Stomach smooth muscle (tissue), 2 donors: ENCODE results near the gene CYTL1.
"Not testable (repeated sequence)": the region's sequence is repeated elsewhere in the genome, so short reads cannot be mapped to it uniquely, and the experiment has no call there.

Experiments
- H3K27ac ChIP-seq: one replicate; pipeline ENCODE4 v1.7.0; 2013; ENCODE audit warnings: mild to moderate bottlenecking, low read length, inconsistent platforms
- H3K27me3 ChIP-seq, 2 donors: one replicate each; pipeline ENCODE4 v1.7.0; 2013; ENCODE audit warnings: low read length in 2 of 2; ENCODE audit not compliant: insufficient read depth in 2 of 2, control insufficient read depth in 1 of 2
- H3K36me3 ChIP-seq, 2 donors: one replicate each; pipeline ENCODE4 v1.7.0; 2013; ENCODE audit warnings: low read length in 2 of 2; ENCODE audit not compliant: control insufficient read depth in 2 of 2, insufficient read depth in 2 of 2
- H3K4me1 ChIP-seq: one replicate; pipeline ENCODE4 v1.7.0; 2013; ENCODE audit warnings: low read length; ENCODE audit not compliant: control insufficient read depth, insufficient read depth
- H3K4me3 ChIP-seq, 2 donors: one replicate each; pipeline ENCODE4 v1.7.0; 2013; ENCODE audit warnings: low read length in 2 of 2
- H3K9ac ChIP-seq, 2 donors: one replicate each; pipeline ENCODE4 v1.7.0; 2013; ENCODE audit warnings: low read length in 2 of 2, mild to moderate bottlenecking in 1 of 2
- H3K9me3 ChIP-seq, 2 donors: one replicate each; pipeline ENCODE4 v1.7.0; 2013; ENCODE audit warnings: low read length in 2 of 2; ENCODE audit not compliant: control insufficient read depth in 2 of 2
- donor health status: healthy.
- donor health status: Pancreatic carcinoma.

CYTL1 gene

GRCh38 chr4:5019274-5019673 lies at the start of gene CYTL1:
Gene CYTL1 (minus strand): TSS chr4:5019458. CDS start chr4:5019445, 13 bp downstream.
- peak within 1 kb of the TSS in 1 of 2 donors; percentile 47 for H3K4me3 ChIP-seq
- H3K9ac ChIP-seq = no peak within 1 kb of the TSS
- no peak within 1 kb of the TSS for H3K27ac ChIP-seq
- peaks cover 0 to 7% of the 10 kb centered on the region in 2 donors for H3K9me3 ChIP-seq
- H3K4me1 ChIP-seq = peaks cover 3% of the 10 kb centered on the region
- peaks cover 9 to 14% of the 10 kb centered on the region in 2 donors for H3K27me3 ChIP-seq
- H3K36me3 ChIP-seq = no peaks in the 10 kb centered on the region

- H3K27me3 ChIP-seq = no peaks in the 10 kb centered on the region
- H3K9me3 ChIP-seq = no peaks in the 10 kb centered on the region
- H3K4me3 ChIP-seq = no peak overlapping the region
- H3K9ac ChIP-seq = no peak overlapping the region
- H3K4me1 ChIP-seq = no peaks in the 10 kb centered on the region
- H3K27ac ChIP-seq = no peak overlapping the region
- no peaks in the 10 kb centered on the region for H3K36me3 ChIP-seq
These were observed 48.6 kb upstream of the CYTL1 start for GRCh38 chr4:5067908-5068307.

- H3K4me1 ChIP-seq, H3K4me3 ChIP-seq, H3K27me3 ChIP-seq, H3K9ac ChIP-seq, H3K9me3 ChIP-seq, H3K27ac ChIP-seq, H3K36me3 ChIP-seq: not testable (repeated sequence)
These were observed 47.7 kb upstream of the CYTL1 start for GRCh38 chr4:5066968-5067367.

- H3K9me3 ChIP-seq = no peaks in the 10 kb centered on the region
These were observed 46.8 kb upstream of the CYTL1 start for GRCh38 chr4:5066101-5066500.

GRCh38 chr4:5055411-5055810 lies 36.2 kb upstream of the CYTL1 start:
- Histone ChIP-seq H3K9ac (no peak overlapping the region), H3K9me3 (peaks cover 0 to 3% of the 10 kb centered on the region in 2 donors), H3K27ac (no peak overlapping the region), H3K27me3 (no peaks in the 10 kb centered on the region), H3K4me3 (no peak overlapping the region), H3K4me1 (peaks cover 16% of the 10 kb centered on the region), H3K36me3 (no peaks in the 10 kb centered on the region)

More at GRCh38 chr4:5066101-5066500, 46.8 kb upstream of the CYTL1 start:
- Histone ChIP-seq H3K4me1 (no peaks in the 10 kb centered on the region), H3K4me3 (no peak overlapping the region), H3K27ac (no peak overlapping the region), H3K27me3 (no peaks in the 10 kb centered on the region), H3K36me3 (no peaks in the 10 kb centered on the region), H3K9ac (no peak overlapping the region)

GRCh38 chr4:5054532-5054931 lies 35.3 kb upstream of the CYTL1 start:
- Histone ChIP-seq H3K27ac (no peak overlapping the region), H3K4me1 (peaks cover 20% of the 10 kb centered on the region), H3K4me3 (no peak overlapping the region), H3K36me3 (no peaks in the 10 kb centered on the region), H3K27me3 (no peaks in the 10 kb centered on the region), H3K9me3 (no peaks in the 10 kb centered on the region), H3K9ac (no peak overlapping the region)

- Histone ChIP-seq H3K36me3 (no peaks in the 10 kb centered on the region), H3K4me3 (no peak overlapping the region), H3K9me3 (no peaks in the 10 kb centered on the region), H3K27me3 (no peaks in the 10 kb centered on the region), H3K4me1 (peaks cover 20% of the 10 kb centered on the region), H3K27ac (no peak overlapping the region), H3K9ac (no peak overlapping the region)
These were observed 33.6 kb upstream of the CYTL1 start for GRCh38 chr4:5052726-5053425.

GRCh38 chr4:5052204-5052702 lies 33.0 kb upstream of the CYTL1 start:
- H3K27ac ChIP-seq = no peak overlapping the region
- peaks cover 20% of the 10 kb centered on the region for H3K4me1 ChIP-seq
- H3K9ac ChIP-seq = no peak overlapping the region
- H3K36me3 ChIP-seq = no peaks in the 10 kb centered on the region
- H3K4me3 ChIP-seq = peak overlapping the region; percentile 79 to 86
- H3K9me3 ChIP-seq = no peaks in the 10 kb centered on the region
- no peaks in the 10 kb centered on the region for H3K27me3 ChIP-seq

- Histone ChIP-seq H3K9ac (peak within 1 kb of the TSS; percentile 70 to 73), H3K9me3 (no peaks in the 10 kb centered on the region), H3K27me3 (no peaks in the 10 kb centered on the region), H3K36me3 (no peaks in the 10 kb centered on the region), H3K27ac (no peak within 1 kb of the TSS), H3K4me1 (peaks cover 20% of the 10 kb centered on the region), H3K4me3 (peak within 1 kb of the TSS; percentile 79 to 86)
These were observed 32.3 kb upstream of the CYTL1 start, which contains the start of gene STK32B for GRCh38 chr4:5051278-5052203. Gene STK32B (plus strand): TSS chr4:5051480.

- Histone ChIP-seq H3K27ac (no peak overlapping the region), H3K36me3 (no peaks in the 10 kb centered on the region), H3K4me1 (peaks cover 20% of the 10 kb centered on the region), H3K9me3 (no peaks in the 10 kb centered on the region), H3K4me3 (peak overlapping the region; percentile 79 to 86), H3K27me3 (no peaks in the 10 kb centered on the region), H3K9ac (peak overlapping the region; percentile 70 to 73)
These were observed 31.4 kb upstream of the CYTL1 start for GRCh38 chr4:5050520-5051277.
